ENCODE measurements around the gene ZMAT5. TPM values are rescaled to one million over a fixed set of nuclear protein-coding genes. Genes with fewer than 3 reads are reported as not detected.
A peak's percentile ranks its signal among the peaks of the same experiment; 100 is the strongest.

The ZMAT5 gene
- polyA plus RNA-seq, 4 donors: 17.1 to 36.5 (median 25.4) TPM

DNA sequence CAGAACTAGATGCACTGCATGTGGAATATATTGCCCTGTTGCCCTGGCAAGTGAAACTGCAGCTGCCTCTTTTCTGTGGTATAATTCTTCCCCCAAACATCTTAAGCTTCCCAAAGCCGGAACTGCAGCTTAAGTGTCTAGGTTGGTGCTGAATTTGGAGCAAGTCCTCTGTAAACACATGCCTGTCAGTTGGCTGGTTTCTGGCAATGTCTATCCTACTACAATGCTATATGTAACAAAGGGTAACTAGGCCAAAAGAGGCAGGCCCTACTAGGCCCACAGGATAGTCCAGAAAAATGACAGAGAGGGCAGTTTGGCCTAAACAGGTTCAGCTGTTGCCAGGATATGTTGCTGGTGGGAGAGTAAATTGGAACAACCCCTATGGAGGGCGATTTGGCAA, 43.4 kb upstream of the ZMAT5 start:
- Histone ChIP-seq H3K9me3 (ENCODE audit: control insufficient read depth in 2 of 2, insufficient read depth in 1 of 2, low read depth in 1 of 2, low read length in 1 of 2) (no peaks in the 10 kb centered on the region), H3K4me1 (ENCODE audit: control insufficient read depth in 3 of 3, insufficient read depth in 2 of 3, low read depth in 1 of 3, low read length in 2 of 3) (no peaks in the 10 kb centered on the region), H3K27me3 (ENCODE audit: control insufficient read depth in 3 of 3, insufficient read depth in 3 of 3, low read length in 3 of 3) (no peaks in the 10 kb centered on the region), H3K36me3 (ENCODE audit: control insufficient read depth in 3 of 3, insufficient read depth in 2 of 3, low read depth in 1 of 3, low read length in 3 of 3) (peaks cover 30 to 81% (median 34%) of the 10 kb centered on the region in 3 donors), H3K27ac (ENCODE audit: low read depth in 1 of 3, low read length in 2 of 3) (no peak overlapping the region), H3K4me3 (ENCODE audit: low read depth in 1 of 3, low read length in 3 of 3) (no peak overlapping the region)
- FAIRE-seq (no peak), DNase-seq (no peak)
- WGBS, 3 donors: 81 to 94% (median 87%) methylated on average over 2 of the region's 2 CpGs

- WGBS, 3 donors: 91 to 97% (median 94%) methylated on average over 6 of the region's 6 CpGs
- no peaks in the 10 kb centered on the region for H3K4me1 ChIP-seq (ENCODE audit: control insufficient read depth in 3 of 3, insufficient read depth in 2 of 3, low read depth in 1 of 3, low read length in 2 of 3)
- H3K4me3 ChIP-seq (ENCODE audit: low read depth in 1 of 3, low read length in 3 of 3): no peak overlapping the region
- FAIRE-seq: no peak
- H3K27me3 ChIP-seq (ENCODE audit: control insufficient read depth in 3 of 3, insufficient read depth in 3 of 3, low read length in 3 of 3): no peaks in the 10 kb centered on the region
- peaks cover 35 to 87% (median 41%) of the 10 kb centered on the region in 3 donors for H3K36me3 ChIP-seq (ENCODE audit: control insufficient read depth in 3 of 3, insufficient read depth in 2 of 3, low read depth in 1 of 3, low read length in 3 of 3)
- H3K9me3 ChIP-seq (ENCODE audit: control insufficient read depth in 2 of 2, insufficient read depth in 1 of 2, low read depth in 1 of 2, low read length in 1 of 2): no peaks in the 10 kb centered on the region
- no peak for DNase-seq
- H3K27ac ChIP-seq (ENCODE audit: low read depth in 1 of 3, low read length in 2 of 3): no peak overlapping the region
Measured at GRCh38 chr22:29806196-29806595, 39.4 kb upstream of the ZMAT5 start.

DNA sequence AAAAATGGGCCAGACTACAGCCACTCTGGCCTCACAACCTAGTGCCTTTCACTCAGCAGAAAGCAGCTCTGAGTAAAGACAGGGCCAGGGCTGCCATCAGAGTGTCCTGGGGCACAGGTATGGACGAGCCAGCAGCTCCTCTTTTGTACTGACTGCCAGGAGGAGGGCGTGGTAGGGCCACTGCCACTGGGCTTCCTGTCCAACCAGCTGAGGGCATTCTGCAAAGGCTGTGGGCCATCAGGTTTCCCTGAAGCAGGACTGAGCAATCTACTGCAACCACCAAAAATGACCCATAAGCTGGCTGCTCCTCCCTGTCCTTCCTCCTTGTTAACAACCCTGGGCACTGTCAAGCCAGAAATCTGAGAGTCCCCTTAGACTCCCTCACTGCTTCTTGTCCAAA, 38.2 kb upstream of the ZMAT5 start:
- WGBS, 3 donors: 90 to 97% (median 93%) methylated on average over 2 of the region's 2 CpGs
- no peaks in the 10 kb centered on the region for H3K27me3 ChIP-seq (ENCODE audit: control insufficient read depth in 3 of 3, insufficient read depth in 3 of 3, low read length in 3 of 3)
- no peak overlapping the region for H3K27ac ChIP-seq (ENCODE audit: low read depth in 1 of 3, low read length in 2 of 3)
- no peaks in the 10 kb centered on the region for H3K9me3 ChIP-seq (ENCODE audit: control insufficient read depth in 2 of 2, insufficient read depth in 1 of 2, low read depth in 1 of 2, low read length in 1 of 2)
- H3K4me1 ChIP-seq (ENCODE audit: control insufficient read depth in 3 of 3, insufficient read depth in 2 of 3, low read depth in 1 of 3, low read length in 2 of 3): no peaks in the 10 kb centered on the region
- FAIRE-seq: no peak
- H3K36me3 ChIP-seq (ENCODE audit: control insufficient read depth in 3 of 3, insufficient read depth in 2 of 3, low read depth in 1 of 3, low read length in 3 of 3): peaks cover 38 to 90% (median 40%) of the 10 kb centered on the region in 3 donors
- DNase-seq: no peak
- no peak overlapping the region for H3K4me3 ChIP-seq (ENCODE audit: low read depth in 1 of 3, low read length in 3 of 3)

DNA sequence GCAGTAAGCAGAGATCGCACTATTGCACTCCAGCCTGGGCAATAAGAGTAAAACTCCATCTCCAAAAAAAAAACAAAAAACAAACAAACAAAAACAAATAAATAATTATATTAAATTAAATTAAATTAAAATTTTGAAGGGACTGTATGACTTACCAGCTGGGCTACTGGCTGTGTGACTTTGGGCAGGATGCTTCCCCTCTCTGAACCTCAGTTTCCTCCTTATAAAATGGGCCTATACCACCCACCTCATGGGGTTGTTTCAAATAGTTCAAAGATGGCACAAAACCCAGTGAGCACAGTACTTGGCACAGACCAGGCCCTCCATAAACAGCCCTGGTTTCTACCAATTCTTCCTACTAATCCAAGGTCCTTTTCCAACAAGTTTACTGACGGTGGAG, 36.4 kb upstream of the ZMAT5 start:
- no peak for FAIRE-seq
- Histone ChIP-seq H3K27ac (ENCODE audit: low read depth in 1 of 3, low read length in 2 of 3) (no peak overlapping the region), H3K36me3 (ENCODE audit: control insufficient read depth in 3 of 3, insufficient read depth in 2 of 3, low read depth in 1 of 3, low read length in 3 of 3) (peaks cover 38 to 94% (median 42%) of the 10 kb centered on the region in 3 donors), H3K4me1 (ENCODE audit: control insufficient read depth in 3 of 3, insufficient read depth in 2 of 3, low read depth in 1 of 3, low read length in 2 of 3) (no peaks in the 10 kb centered on the region), H3K9me3 (ENCODE audit: control insufficient read depth in 2 of 2, insufficient read depth in 1 of 2, low read depth in 1 of 2, low read length in 1 of 2) (no peaks in the 10 kb centered on the region), H3K27me3 (ENCODE audit: control insufficient read depth in 3 of 3, insufficient read depth in 3 of 3, low read length in 3 of 3) (no peaks in the 10 kb centered on the region), H3K4me3 (ENCODE audit: low read depth in 1 of 3, low read length in 3 of 3) (no peak overlapping the region)
- WGBS, 3 donors: 94 to 100% (median 97%) methylated on average over 2 of the region's 2 CpGs
- DNase-seq: no peak

GRCh38 chr22:29801796-29802195, 35.0 kb upstream of the ZMAT5 start:
- WGBS, 3 donors: 88 to 91% (median 88%) methylated on average over 8 of the region's 8 CpGs
- Histone ChIP-seq H3K4me3 (ENCODE audit: low read depth in 1 of 3, low read length in 3 of 3) (no peak overlapping the region), H3K9me3 (ENCODE audit: control insufficient read depth in 2 of 2, insufficient read depth in 1 of 2, low read depth in 1 of 2, low read length in 1 of 2) (no peaks in the 10 kb centered on the region), H3K27ac (ENCODE audit: low read depth in 1 of 3, low read length in 2 of 3) (no peak overlapping the region), H3K4me1 (ENCODE audit: control insufficient read depth in 3 of 3, insufficient read depth in 2 of 3, low read depth in 1 of 3, low read length in 2 of 3) (no peaks in the 10 kb centered on the region), H3K27me3 (ENCODE audit: control insufficient read depth in 3 of 3, insufficient read depth in 3 of 3, low read length in 3 of 3) (no peaks in the 10 kb centered on the region), H3K36me3 (ENCODE audit: control insufficient read depth in 3 of 3, insufficient read depth in 2 of 3, low read depth in 1 of 3, low read length in 3 of 3) (peaks cover 34 to 93% (median 40%) of the 10 kb centered on the region in 3 donors)
- DNase-seq (no peak), FAIRE-seq (no peak)

GRCh38 chr22:29801153-29801552, 34.3 kb upstream of the ZMAT5 start:
- no peak for FAIRE-seq
- no peaks in the 10 kb centered on the region for H3K27me3 ChIP-seq (ENCODE audit: control insufficient read depth in 3 of 3, insufficient read depth in 3 of 3, low read length in 3 of 3)
- no peak for DNase-seq
- no peaks in the 10 kb centered on the region for H3K9me3 ChIP-seq (ENCODE audit: control insufficient read depth in 2 of 2, insufficient read depth in 1 of 2, low read depth in 1 of 2, low read length in 1 of 2)
- H3K36me3 ChIP-seq (ENCODE audit: control insufficient read depth in 3 of 3, insufficient read depth in 2 of 3, low read depth in 1 of 3, low read length in 3 of 3): peaks cover 32 to 93% (median 45%) of the 10 kb centered on the region in 3 donors
- H3K4me3 ChIP-seq (ENCODE audit: low read depth in 1 of 3, low read length in 3 of 3): no peak overlapping the region
- H3K27ac ChIP-seq (ENCODE audit: low read depth in 1 of 3, low read length in 2 of 3): no peak overlapping the region
- no peaks in the 10 kb centered on the region for H3K4me1 ChIP-seq (ENCODE audit: control insufficient read depth in 3 of 3, insufficient read depth in 2 of 3, low read depth in 1 of 3, low read length in 2 of 3)
- 80 to 93% (median 86%) methylated on average over 5 of the region's 5 CpGs for WGBS, 3 donors

DNA sequence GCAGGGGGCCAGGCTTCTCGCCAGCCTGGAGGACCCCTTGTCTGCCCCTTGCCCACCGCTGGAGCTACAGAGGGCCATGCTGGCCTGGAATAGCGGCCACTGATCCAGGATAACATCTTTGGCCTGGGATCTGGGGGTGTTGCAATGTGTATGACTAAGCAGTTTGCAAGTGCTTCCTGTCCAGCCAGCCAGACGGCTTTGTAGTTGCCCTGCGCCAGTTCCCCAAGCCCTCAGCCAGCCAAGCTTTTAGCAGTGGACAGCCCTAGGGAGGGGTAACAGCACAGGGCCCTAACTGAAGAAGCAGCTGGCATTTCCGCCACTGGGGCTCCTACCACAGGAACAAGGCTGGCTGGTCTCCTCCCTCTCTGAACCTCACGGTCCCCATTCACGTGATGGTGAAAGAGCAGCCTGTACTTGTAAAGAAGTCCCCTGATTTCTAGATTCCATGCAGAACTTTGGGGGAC, 32.4 kb upstream of the ZMAT5 start:
- Histone ChIP-seq H3K9me3 (ENCODE audit: control insufficient read depth in 2 of 2, insufficient read depth in 1 of 2, low read depth in 1 of 2, low read length in 1 of 2) (no peaks in the 10 kb centered on the region), H3K4me3 (ENCODE audit: low read depth in 1 of 3, low read length in 3 of 3) (no peak overlapping the region), H3K4me1 (ENCODE audit: control insufficient read depth in 3 of 3, insufficient read depth in 2 of 3, low read depth in 1 of 3, low read length in 2 of 3) (no peaks in the 10 kb centered on the region), H3K27me3 (ENCODE audit: control insufficient read depth in 3 of 3, insufficient read depth in 3 of 3, low read length in 3 of 3) (no peaks in the 10 kb centered on the region), H3K27ac (ENCODE audit: low read depth in 1 of 3, low read length in 2 of 3) (peak overlapping the region in 1 of 3 donors; percentile 33), H3K36me3 (ENCODE audit: control insufficient read depth in 3 of 3, insufficient read depth in 2 of 3, low read depth in 1 of 3, low read length in 3 of 3) (peaks cover 24 to 87% (median 42%) of the 10 kb centered on the region in 3 donors)
- FAIRE-seq: no peak
- DNase-seq: no peak
- WGBS, 3 donors: 67 to 86% (median 74%) methylated on average over 8 of the region's 8 CpGs

- DNase-seq (no peak), FAIRE-seq (no peak)
- no peaks in the 10 kb centered on the region for H3K4me1 ChIP-seq (ENCODE audit: control insufficient read depth in 3 of 3, insufficient read depth in 2 of 3, low read depth in 1 of 3, low read length in 2 of 3)
- peak overlapping the region in 1 of 3 donors; percentile 33 for H3K27ac ChIP-seq (ENCODE audit: low read depth in 1 of 3, low read length in 2 of 3)
- no peaks in the 10 kb centered on the region for H3K27me3 ChIP-seq (ENCODE audit: control insufficient read depth in 3 of 3, insufficient read depth in 3 of 3, low read length in 3 of 3)
- no peaks in the 10 kb centered on the region for H3K9me3 ChIP-seq (ENCODE audit: control insufficient read depth in 2 of 2, insufficient read depth in 1 of 2, low read depth in 1 of 2, low read length in 1 of 2)
- 89 to 93% (median 92%) methylated on average over 2 of the region's 2 CpGs for WGBS, 3 donors
- peaks cover 19 to 85% (median 38%) of the 10 kb centered on the region in 3 donors for H3K36me3 ChIP-seq (ENCODE audit: control insufficient read depth in 3 of 3, insufficient read depth in 2 of 3, low read depth in 1 of 3, low read length in 3 of 3)
- no peak overlapping the region for H3K4me3 ChIP-seq (ENCODE audit: low read depth in 1 of 3, low read length in 3 of 3)
Measured at GRCh38 chr22:29798801-29799200, 32.0 kb upstream of the ZMAT5 start.

- Histone ChIP-seq H3K4me3 (ENCODE audit: low read depth in 1 of 3, low read length in 3 of 3) (no peak overlapping the region), H3K27ac (ENCODE audit: low read depth in 1 of 3, low read length in 2 of 3) (no peak overlapping the region), H3K9me3 (ENCODE audit: control insufficient read depth in 2 of 2, insufficient read depth in 1 of 2, low read depth in 1 of 2, low read length in 1 of 2) (no peaks in the 10 kb centered on the region), H3K36me3 (ENCODE audit: control insufficient read depth in 3 of 3, insufficient read depth in 2 of 3, low read depth in 1 of 3, low read length in 3 of 3) (peaks cover 17 to 84% (median 41%) of the 10 kb centered on the region in 3 donors), H3K4me1 (ENCODE audit: control insufficient read depth in 3 of 3, insufficient read depth in 2 of 3, low read depth in 1 of 3, low read length in 2 of 3) (no peaks in the 10 kb centered on the region), H3K27me3 (ENCODE audit: control insufficient read depth in 3 of 3, insufficient read depth in 3 of 3, low read length in 3 of 3) (no peaks in the 10 kb centered on the region)
- DNase-seq (no peak), FAIRE-seq (no peak)
- 75 to 78% (median 76%) methylated on average over 6 of the region's 6 CpGs for WGBS, 3 donors
Measured at GRCh38 chr22:29798318-29798717, 31.5 kb upstream of the ZMAT5 start.

All from small intestine (tissue), 7 donors.